NCI-H1417 (cell line): ENCODE measurements around the gene CANX.

Experiments
- DNase-seq, 3 experiments: peaks; one replicate each; lab custom pipeline; 2025; lab: John Stamatoyannopoulos, UW

CANX gene

GRCh38 chr5:179755022-179755421 is 56.3 kb downstream of the CANX start:
- no peak for DNase-seq

- no peak for DNase-seq
Observed at GRCh38 chr5:179758955-179759354, 60.2 kb downstream of the CANX start.

GRCh38 chr5:179759581-179760551 is 61.1 kb downstream of the CANX start:
- peak in 2 of 3 experiments; percentile 1 to 9 for DNase-seq

DNA sequence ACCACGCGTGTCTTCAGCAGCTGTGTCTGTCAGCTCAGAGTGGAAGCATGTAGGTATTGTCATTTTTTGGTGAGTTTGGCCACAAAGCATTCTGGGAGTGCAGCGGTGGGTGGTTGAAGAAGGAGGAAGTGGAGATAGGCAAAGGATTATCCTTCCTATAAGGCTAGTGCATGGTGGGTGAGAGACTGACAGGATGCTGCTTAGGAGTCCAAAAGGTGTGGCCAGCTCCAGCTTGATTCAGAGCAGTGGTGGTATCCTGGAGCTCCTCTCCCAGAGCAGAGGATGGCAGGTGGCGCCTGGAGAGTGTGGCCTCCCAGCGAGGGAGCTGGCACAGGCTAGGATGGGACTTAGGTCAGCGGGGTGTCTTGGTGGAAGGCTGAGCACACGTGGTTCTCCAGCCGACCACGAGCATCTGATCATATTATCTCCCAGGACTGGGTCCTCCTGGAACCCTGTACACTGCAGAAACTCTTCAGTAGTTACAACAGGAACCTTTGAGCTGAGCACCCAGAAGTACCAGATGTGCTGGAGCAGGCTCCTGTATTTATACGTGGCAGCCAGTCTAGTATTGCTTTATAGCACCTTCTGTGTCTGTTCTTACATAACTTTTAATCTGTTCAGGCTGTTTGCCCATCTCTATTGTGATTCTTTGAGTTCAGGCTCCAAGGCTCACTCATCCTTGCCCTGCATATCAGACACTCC is 63.5 kb downstream of the CANX start:
- DNase-seq = peak in 2 of 3 experiments; percentile 3 to 28

DNA sequence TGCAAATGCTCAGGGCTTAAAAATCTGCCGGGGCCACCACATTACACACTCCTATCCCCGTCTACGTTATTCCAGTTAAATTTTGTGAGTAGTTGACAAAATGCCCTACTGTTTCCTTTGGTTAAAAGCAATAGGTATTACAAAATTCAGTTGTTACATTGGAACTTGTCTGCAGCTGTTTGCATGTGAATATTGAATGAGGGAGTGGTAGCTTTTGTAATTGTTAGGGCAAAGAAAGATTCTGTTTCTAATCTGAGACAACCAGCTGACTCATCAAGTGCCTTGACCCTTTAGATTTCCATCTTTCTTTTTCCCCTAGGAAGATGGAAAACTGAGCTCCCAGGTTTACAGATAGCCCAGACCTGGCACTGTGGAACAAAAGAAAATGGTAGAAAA is 64.0 kb downstream of the CANX start:
- DNase-seq = peak in 1 of 3 experiments; percentile 12

DNA sequence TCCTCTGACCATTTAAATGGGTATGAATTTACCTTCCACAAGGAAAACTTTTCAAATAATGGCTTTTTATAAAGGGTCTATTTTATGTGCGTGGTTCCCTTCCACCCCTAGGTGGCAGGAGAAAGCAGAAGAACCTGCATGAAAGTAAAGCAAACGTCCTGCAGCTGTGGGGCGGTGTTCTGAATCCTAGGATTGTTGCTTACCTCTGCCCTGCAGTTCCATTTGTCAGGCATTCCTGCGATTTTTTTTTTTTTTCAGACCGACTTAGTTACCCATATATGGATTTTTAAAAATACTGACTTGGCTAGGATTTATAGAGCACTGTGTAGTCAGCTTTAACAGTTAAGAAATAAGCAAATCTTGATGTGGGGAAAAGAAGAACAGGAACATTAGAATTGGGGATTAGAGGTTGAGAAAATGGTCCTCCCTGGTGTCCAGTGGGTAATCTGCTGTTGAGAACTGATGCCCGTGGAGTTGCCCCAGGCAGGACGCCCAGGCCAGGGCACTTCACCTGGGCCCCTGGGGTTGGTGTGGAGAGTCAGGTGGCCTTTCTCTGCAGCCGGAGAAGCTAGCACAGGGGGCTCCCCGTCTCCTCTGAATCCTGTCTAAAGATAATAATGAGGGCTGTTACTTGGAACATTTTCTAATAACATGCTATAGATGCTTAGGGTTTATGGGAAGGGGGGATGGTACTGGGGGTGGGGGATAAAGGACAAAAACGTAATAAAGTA is 64.6 kb downstream of the CANX start:
- peak in 2 of 3 experiments; percentile 39 to 62 for DNase-seq

DNA sequence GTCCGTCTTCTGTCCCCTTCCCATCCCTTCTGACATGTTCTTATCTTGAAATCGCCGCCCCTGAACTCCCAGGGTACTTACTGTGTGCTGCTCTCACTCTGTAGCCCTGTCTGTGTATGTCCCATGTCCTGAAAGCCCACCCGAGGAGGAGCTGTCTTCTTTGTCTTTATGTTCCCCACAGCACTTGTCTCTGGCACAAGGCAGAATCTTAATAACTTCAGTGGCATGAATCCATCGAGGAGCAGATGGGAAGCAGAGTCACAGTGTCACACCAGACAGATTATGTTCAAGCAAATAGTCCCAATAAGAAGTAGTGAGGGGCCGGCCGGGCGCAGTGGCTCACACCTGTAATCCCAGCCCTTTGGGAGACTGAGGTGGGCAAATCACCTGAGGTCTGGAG is 65.3 kb downstream of the CANX start:
- DNase-seq = no peak

- no peak for DNase-seq
Observed at GRCh38 chr5:179765400-179765799, 66.6 kb downstream of the CANX start.

DNA sequence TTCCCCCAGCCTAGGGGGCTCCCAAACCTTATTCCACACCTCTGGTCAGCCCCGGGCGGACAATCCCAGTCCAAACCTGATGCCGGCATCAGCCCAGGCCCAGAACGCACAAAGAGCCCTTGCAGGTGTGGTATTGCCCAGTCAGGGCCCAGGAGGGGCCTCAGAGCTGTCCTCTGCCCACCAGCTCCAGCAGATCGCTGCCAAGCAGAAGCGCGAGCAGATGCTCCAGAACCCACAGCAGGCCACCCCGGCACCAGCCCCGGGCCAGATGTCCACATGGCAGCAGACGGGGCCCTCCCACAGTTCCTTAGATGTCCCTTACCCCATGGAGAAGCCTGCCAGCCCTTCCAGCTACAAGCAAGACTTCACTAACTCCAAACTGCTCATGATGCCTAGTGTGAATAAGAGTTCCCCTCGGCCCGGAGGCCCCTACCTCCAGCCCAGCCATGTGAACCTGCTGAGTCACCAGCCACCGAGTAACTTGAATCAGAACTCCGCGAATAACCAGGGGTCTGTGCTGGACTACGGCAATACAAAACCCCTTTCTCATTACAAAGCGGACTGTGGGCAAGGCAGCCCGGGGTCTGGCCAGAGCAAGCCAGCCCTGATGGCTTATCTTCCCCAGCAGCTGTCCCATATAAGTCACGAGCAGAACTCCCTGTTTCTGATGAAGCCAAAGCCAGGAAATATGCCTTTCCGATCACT is 67.4 kb downstream of the CANX start:
- no peak for DNase-seq

- DNase-seq = no peak
Observed at GRCh38 chr5:179766726-179767455, 68.1 kb downstream of the CANX start.

GRCh38 chr5:179767496-179768100 is 68.8 kb downstream of the CANX start:
- DNase-seq = no peak

- DNase-seq = no peak
Observed at GRCh38 chr5:179768326-179769085, 69.7 kb downstream of the CANX start.

DNA sequence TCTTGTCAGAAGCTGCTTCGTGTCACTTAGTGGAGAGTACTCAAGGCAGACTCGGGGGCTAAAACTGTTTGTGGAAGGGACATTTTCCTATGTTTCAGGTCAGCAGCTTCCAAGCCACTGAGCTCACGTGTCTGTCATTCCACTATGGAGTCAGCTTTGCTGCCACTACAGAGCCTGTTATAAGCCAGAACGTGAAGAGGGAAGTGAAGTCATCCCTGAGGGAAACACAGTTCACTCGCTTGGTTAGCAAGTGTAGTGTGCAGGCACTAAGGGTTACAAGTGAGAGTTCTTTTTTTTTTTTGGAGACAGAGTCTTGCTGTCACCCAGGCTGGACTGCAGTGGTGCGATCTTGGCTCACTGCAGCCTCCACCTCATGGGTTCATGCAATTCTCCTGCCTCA is 70.5 kb downstream of the CANX start:
- no peak for DNase-seq

- DNase-seq = no peak
Observed at GRCh38 chr5:179769796-179770195, 71.0 kb downstream of the CANX start.

DNA sequence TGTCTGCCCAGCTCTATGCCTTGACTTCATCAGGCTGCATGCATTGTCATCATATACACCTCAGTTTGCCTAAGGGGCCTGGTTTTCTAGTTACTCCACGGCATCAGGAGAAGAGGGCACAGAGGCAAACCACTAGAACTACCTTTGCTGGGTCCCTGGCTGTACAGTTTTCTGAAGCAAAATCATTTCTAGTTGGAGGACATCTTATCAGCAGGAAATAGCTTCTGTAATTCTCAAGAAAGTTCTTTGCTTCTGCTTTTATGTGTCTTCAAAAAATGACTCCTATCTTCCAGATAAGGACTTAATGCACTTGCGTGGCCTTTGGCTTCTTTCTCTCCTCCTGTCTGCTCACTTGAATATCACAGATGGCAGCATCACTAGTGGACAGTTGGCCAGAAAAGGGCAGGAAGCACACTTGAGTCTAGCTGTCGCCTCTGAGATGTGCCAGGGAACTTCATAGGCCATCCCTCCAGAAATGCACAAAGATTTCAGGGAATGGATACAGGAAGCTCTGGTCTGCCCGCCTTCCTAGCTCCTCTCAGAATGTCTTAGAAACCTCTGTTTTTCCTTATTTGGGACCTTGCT is 72.6 kb downstream of the CANX start:
- no peak for DNase-seq

DNA sequence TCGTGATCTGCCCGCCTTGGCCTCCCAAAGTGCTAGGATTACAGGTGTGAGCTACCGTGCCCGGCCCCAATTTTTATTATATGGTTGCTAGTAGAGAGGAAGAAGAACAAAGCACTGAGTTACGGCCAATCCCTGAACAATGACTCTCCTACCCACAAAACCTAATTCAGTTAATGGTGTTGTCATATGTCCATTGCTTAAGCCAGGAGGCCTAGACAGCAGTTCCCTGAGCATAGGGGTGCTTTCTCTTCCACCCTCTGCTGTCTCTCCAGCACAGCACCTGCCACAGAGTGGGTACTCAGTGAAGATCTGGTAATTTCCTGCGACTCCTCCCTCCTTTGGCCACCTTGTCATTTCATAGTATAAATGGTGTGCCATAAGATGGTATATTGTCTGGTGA is 73.6 kb downstream of the CANX start:
- DNase-seq = no peak

GRCh38 chr5:179773686-179774040 is 74.9 kb downstream of the CANX start:
- DNase-seq = no peak

DNA sequence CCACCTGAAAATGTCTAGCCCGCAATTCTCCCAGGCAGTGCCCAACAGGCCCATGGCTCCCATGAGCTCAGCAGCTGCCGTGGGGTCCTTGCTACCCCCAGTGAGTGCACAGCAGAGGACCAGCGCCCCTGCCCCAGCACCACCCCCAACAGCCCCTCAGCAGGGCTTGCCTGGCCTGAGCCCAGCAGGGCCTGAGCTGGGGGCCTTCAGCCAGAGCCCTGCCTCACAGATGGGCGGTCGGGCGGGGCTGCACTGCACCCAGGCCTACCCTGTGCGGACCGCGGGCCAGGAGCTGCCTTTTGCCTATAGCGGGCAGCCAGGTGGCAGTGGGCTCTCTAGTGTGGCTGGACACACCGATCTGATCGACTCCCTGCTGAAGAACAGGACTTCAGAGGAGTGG is 75.7 kb downstream of the CANX start:
- no peak for DNase-seq

DNA sequence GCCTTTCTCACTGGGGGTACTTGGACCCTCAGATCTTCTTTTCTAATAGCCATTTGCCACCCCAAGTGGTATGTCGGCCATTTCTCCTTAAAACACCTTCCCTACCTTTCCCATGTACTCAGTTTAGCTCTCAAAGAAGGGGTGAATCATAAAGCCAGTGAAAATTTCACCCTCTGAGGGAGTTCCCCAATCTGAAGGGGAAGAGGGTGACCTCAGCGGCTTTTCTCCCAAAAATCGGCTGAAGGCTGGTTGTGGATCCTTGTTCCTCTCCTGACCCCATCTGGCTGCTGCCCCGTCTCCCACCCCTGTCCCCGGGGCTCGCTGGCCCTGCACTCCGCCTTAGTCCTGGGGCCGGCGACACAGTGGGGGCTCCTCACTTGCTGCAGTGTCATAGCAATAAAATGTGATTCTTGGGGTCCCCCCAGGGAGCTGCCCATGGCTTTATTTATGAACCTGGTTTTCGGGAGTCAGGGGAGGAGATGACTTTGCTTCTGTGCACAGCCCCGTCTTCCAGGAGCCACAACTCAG is 77.7 kb downstream of the CANX start:
- DNase-seq = no peak
